ENCODE measurements around the gene HSPA5.

The HSPA5 gene

GRCh38 chr9:125262294-125262991, 21.3 kb upstream of the HSPA5 start:
- peak overlapping the region; percentile 81 for H3K9ac ChIP-seq (ENCODE audit: low read depth, low read length)
- H3K4me1 ChIP-seq (ENCODE audit: control insufficient read depth, insufficient read depth, low read length) = peaks cover 7% of the 10 kb centered on the region
- H3K4me3 ChIP-seq (ENCODE audit: low read depth, low read length) = peak overlapping the region; percentile 93

GRCh38 chr9:125261501-125262293, 20.6 kb upstream of the HSPA5 start, which contains the start of gene GAPVD1:
Gene GAPVD1 (plus strand): TSS chr9:125261826. CDS start chr9:125298922, 37,096 bp downstream.
- H3K36me3 ChIP-seq (ENCODE audit: control insufficient read depth, insufficient read depth, low read length) = no peaks in the 10 kb centered on the region
- peak within 1 kb of the TSS; percentile 93 for H3K4me3 ChIP-seq (ENCODE audit: low read depth, low read length)
- H3K27me3 ChIP-seq (ENCODE audit: control insufficient read depth, insufficient read depth, low read length) = no peaks in the 10 kb centered on the region
- H3K9me3 ChIP-seq (ENCODE audit: control insufficient read depth, insufficient read depth, low read length) = no peaks in the 10 kb centered on the region
- peak within 1 kb of the TSS; percentile 81 for H3K9ac ChIP-seq (ENCODE audit: low read depth, low read length)
- peaks cover 7% of the 10 kb centered on the region for H3K4me1 ChIP-seq (ENCODE audit: control insufficient read depth, insufficient read depth, low read length)

More at GRCh38 chr9:125262294-125262991, 21.3 kb upstream of the HSPA5 start:
- Histone ChIP-seq H3K27me3 (ENCODE audit: control insufficient read depth, insufficient read depth, low read length) (no peaks in the 10 kb centered on the region), H3K36me3 (ENCODE audit: control insufficient read depth, insufficient read depth, low read length) (no peaks in the 10 kb centered on the region), H3K9me3 (ENCODE audit: control insufficient read depth, insufficient read depth, low read length) (no peaks in the 10 kb centered on the region)

GRCh38 chr9:125260561-125260960, 19.4 kb upstream of the HSPA5 start:
- H3K9ac ChIP-seq (ENCODE audit: low read depth, low read length) = no peak overlapping the region
- peaks cover 7% of the 10 kb centered on the region for H3K4me1 ChIP-seq (ENCODE audit: control insufficient read depth, insufficient read depth, low read length)
- H3K9me3 ChIP-seq (ENCODE audit: control insufficient read depth, insufficient read depth, low read length) = no peaks in the 10 kb centered on the region
- no peaks in the 10 kb centered on the region for H3K36me3 ChIP-seq (ENCODE audit: control insufficient read depth, insufficient read depth, low read length)
- no peaks in the 10 kb centered on the region for H3K27me3 ChIP-seq (ENCODE audit: control insufficient read depth, insufficient read depth, low read length)
- H3K4me3 ChIP-seq (ENCODE audit: low read depth, low read length) = no peak overlapping the region

- peaks cover 7% of the 10 kb centered on the region for H3K4me1 ChIP-seq (ENCODE audit: control insufficient read depth, insufficient read depth, low read length)
- no peak overlapping the region for H3K9ac ChIP-seq (ENCODE audit: low read depth, low read length)
- no peaks in the 10 kb centered on the region for H3K9me3 ChIP-seq (ENCODE audit: control insufficient read depth, insufficient read depth, low read length)
- no peaks in the 10 kb centered on the region for H3K27me3 ChIP-seq (ENCODE audit: control insufficient read depth, insufficient read depth, low read length)
- H3K36me3 ChIP-seq (ENCODE audit: control insufficient read depth, insufficient read depth, low read length) = no peaks in the 10 kb centered on the region
- no peak overlapping the region for H3K4me3 ChIP-seq (ENCODE audit: low read depth, low read length)
Measured at GRCh38 chr9:125258832-125259534, 17.8 kb upstream of the HSPA5 start.

GRCh38 chr9:125258160-125258785, 17.1 kb upstream of the HSPA5 start:
- peaks cover 7% of the 10 kb centered on the region for H3K4me1 ChIP-seq (ENCODE audit: control insufficient read depth, insufficient read depth, low read length)
- H3K36me3 ChIP-seq (ENCODE audit: control insufficient read depth, insufficient read depth, low read length) = no peaks in the 10 kb centered on the region
- H3K4me3 ChIP-seq (ENCODE audit: low read depth, low read length) = no peak overlapping the region
- H3K27me3 ChIP-seq (ENCODE audit: control insufficient read depth, insufficient read depth, low read length) = no peaks in the 10 kb centered on the region
- no peaks in the 10 kb centered on the region for H3K9me3 ChIP-seq (ENCODE audit: control insufficient read depth, insufficient read depth, low read length)
- H3K9ac ChIP-seq (ENCODE audit: low read depth, low read length) = no peak overlapping the region

- Histone ChIP-seq H3K27me3 (ENCODE audit: control insufficient read depth, insufficient read depth, low read length) (no peaks in the 10 kb centered on the region), H3K4me3 (ENCODE audit: low read depth, low read length) (no peak overlapping the region), H3K9ac (ENCODE audit: low read depth, low read length) (no peak overlapping the region), H3K36me3 (ENCODE audit: control insufficient read depth, insufficient read depth, low read length) (no peaks in the 10 kb centered on the region), H3K9me3 (ENCODE audit: control insufficient read depth, insufficient read depth, low read length) (no peaks in the 10 kb centered on the region), H3K4me1 (ENCODE audit: control insufficient read depth, insufficient read depth, low read length) (no peaks in the 10 kb centered on the region)
Measured at GRCh38 chr9:125255781-125256391, 14.7 kb upstream of the HSPA5 start.

GRCh38 chr9:125254231-125254630, 13.1 kb upstream of the HSPA5 start:
- Histone ChIP-seq H3K4me3 (ENCODE audit: low read depth, low read length) (no peak overlapping the region), H3K27me3 (ENCODE audit: control insufficient read depth, insufficient read depth, low read length) (no peaks in the 10 kb centered on the region), H3K4me1 (ENCODE audit: control insufficient read depth, insufficient read depth, low read length) (no peaks in the 10 kb centered on the region), H3K9me3 (ENCODE audit: control insufficient read depth, insufficient read depth, low read length) (no peaks in the 10 kb centered on the region), H3K36me3 (ENCODE audit: control insufficient read depth, insufficient read depth, low read length) (no peaks in the 10 kb centered on the region), H3K9ac (ENCODE audit: low read depth, low read length) (no peak overlapping the region)

- H3K36me3 ChIP-seq (ENCODE audit: control insufficient read depth, insufficient read depth, low read length) = no peaks in the 10 kb centered on the region
- H3K27me3 ChIP-seq (ENCODE audit: control insufficient read depth, insufficient read depth, low read length) = no peaks in the 10 kb centered on the region
- no peaks in the 10 kb centered on the region for H3K4me1 ChIP-seq (ENCODE audit: control insufficient read depth, insufficient read depth, low read length)
- no peak overlapping the region for H3K4me3 ChIP-seq (ENCODE audit: low read depth, low read length)
- H3K9me3 ChIP-seq (ENCODE audit: control insufficient read depth, insufficient read depth, low read length) = no peaks in the 10 kb centered on the region
- no peak overlapping the region for H3K9ac ChIP-seq (ENCODE audit: low read depth, low read length)
Measured at GRCh38 chr9:125246261-125246667, 5.1 kb upstream of the HSPA5 start.

GRCh38 chr9:125243792-125244260, 2.7 kb upstream of the HSPA5 start:
- no peak overlapping the region for H3K4me3 ChIP-seq (ENCODE audit: low read depth, low read length)
- no peaks in the 10 kb centered on the region for H3K27me3 ChIP-seq (ENCODE audit: control insufficient read depth, insufficient read depth, low read length)
- H3K4me1 ChIP-seq (ENCODE audit: control insufficient read depth, insufficient read depth, low read length) = peaks cover 3% of the 10 kb centered on the region
- H3K9me3 ChIP-seq (ENCODE audit: control insufficient read depth, insufficient read depth, low read length) = no peaks in the 10 kb centered on the region
- peaks cover 15% of the 10 kb centered on the region for H3K36me3 ChIP-seq (ENCODE audit: control insufficient read depth, insufficient read depth, low read length)
- no peak overlapping the region for H3K9ac ChIP-seq (ENCODE audit: low read depth, low read length)

GRCh38 chr9:125241863-125242739, 958 bp upstream of the HSPA5 start:
- peaks cover 3% of the 10 kb centered on the region for H3K4me1 ChIP-seq (ENCODE audit: control insufficient read depth, insufficient read depth, low read length)
- H3K27me3 ChIP-seq (ENCODE audit: control insufficient read depth, insufficient read depth, low read length) = no peaks in the 10 kb centered on the region
- H3K36me3 ChIP-seq (ENCODE audit: control insufficient read depth, insufficient read depth, low read length) = peaks cover 29% of the 10 kb centered on the region
- peak overlapping the region; percentile 98 for H3K4me3 ChIP-seq (ENCODE audit: low read depth, low read length)
- peak overlapping the region; percentile 95 for H3K9ac ChIP-seq (ENCODE audit: low read depth, low read length)
- H3K9me3 ChIP-seq (ENCODE audit: control insufficient read depth, insufficient read depth, low read length) = no peaks in the 10 kb centered on the region
